B cell (primary cell): ENCODE measurements around the gene XPO1.

Experiments used
- CTCF ChIP-seq: fragments of 200-600 bp; IDR thresholded peaks from one replicate; pipeline ENCODE4 v1.8.0; 2022; ENCODE audit warnings: antibody characterized with exemption, mild to moderate bottlenecking
- EZH2 ChIP-seq: IDR thresholded peaks from 2 replicates; pipeline ENCODE4 v1.6.1; 2012; ENCODE audit warnings: borderline replicate concordance, low read depth, mild to moderate bottlenecking, moderate library complexity, low read length; ENCODE audit not compliant: insufficient read depth, poor library complexity, severe bottlenecking

DNA sequence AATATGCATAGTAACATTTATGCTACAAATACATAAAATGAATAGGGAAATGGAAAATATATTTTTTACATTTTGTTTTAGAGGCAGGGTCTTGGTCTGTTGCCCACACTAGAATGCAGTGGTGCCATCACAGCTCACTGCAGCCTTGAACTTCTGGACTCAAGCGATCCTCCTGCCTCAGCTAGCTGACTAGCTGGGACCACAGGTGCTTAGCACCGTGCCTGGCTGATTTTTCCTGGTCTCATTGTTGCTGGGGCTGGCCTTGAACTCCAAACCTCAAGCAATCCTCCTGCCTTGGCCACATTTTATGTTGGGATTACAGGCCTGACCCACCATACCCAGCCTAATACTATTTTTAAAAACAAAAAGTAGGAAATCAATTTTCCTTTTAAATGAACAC, 33.2 kb downstream of the XPO1 start:
- TF ChIP-seq CTCF (no peak), EZH2 (no peak)
